LNCAP (cell line): ENCODE results near the gene PRR36.

ENCODE experiments used
- TF ChIP-seq, protein P1 (sequence below): fragments of 450-650 bp; IDR thresholded peaks from 2 replicates; pipeline ENCODE4 v1.5.1; 2017; ENCODE audit warnings: mild to moderate bottlenecking

Gene PRR36

DNA sequence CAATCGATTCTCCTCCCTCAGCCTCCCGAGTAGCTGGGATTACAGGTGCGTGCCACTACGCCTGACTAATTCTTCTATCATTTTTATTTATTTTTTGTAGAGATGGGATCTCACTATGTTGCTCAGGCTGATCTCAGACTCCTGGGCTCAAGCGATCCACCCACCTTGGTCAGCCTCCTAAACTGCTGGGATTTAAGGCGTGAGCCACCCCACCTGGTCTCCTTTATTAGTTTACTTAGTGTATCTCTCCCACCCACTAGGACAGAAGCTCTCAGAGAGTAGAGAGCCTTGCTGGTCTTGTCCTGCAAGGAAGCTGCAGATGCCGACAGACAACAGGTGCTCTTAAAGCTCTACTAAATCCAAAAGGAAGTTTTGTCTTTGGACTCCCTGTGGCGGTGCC is 11.6 kb upstream of the PRR36 start:
- TF ChIP-seq, protein P1, sequence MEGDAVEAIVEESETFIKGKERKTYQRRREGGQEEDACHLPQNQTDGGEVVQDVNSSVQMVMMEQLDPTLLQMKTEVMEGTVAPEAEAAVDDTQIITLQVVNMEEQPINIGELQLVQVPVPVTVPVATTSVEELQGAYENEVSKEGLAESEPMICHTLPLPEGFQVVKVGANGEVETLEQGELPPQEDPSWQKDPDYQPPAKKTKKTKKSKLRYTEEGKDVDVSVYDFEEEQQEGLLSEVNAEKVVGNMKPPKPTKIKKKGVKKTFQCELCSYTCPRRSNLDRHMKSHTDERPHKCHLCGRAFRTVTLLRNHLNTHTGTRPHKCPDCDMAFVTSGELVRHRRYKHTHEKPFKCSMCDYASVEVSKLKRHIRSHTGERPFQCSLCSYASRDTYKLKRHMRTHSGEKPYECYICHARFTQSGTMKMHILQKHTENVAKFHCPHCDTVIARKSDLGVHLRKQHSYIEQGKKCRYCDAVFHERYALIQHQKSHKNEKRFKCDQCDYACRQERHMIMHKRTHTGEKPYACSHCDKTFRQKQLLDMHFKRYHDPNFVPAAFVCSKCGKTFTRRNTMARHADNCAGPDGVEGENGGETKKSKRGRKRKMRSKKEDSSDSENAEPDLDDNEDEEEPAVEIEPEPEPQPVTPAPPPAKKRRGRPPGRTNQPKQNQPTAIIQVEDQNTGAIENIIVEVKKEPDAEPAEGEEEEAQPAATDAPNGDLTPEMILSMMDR: no peak

DNA sequence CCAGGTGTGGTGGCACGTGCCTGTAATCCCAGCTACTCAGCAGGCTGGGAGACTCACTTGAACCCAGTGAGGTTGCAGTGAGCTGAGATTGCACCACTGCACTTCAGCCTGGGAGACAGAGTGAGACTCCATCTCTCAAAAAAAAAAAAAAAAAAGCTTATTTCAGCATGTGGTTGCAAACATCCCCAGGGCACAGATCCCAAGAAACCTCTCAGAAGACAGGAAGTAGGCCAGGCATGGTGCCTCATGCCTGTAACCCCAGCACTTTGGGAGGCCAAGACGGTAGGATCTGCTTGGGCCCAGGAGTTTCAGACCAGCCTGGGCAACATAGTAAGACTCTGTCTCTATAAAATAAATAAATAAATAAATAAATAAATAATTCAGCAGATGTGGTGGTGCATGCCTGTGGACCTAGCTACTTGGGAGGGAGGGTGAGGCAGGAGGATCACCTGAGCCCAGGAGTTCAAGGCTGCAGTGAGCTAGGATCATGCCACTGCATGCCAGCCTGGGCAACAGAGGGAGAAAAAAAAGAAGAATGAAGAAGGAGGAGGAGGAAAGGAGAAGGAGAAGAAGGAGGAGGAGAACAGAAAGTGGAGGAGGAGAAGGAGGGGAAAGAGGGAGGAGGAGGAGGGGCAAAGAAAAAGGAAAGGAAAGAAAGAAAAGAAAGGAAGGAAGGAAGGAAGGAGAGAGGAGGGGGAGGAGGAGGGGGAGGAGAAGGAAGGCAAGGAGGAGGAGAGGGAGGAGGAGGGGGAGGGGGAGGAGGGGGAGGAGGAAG is 9.8 kb upstream of the PRR36 start:
- TF ChIP-seq, protein P1: no peak

DNA sequence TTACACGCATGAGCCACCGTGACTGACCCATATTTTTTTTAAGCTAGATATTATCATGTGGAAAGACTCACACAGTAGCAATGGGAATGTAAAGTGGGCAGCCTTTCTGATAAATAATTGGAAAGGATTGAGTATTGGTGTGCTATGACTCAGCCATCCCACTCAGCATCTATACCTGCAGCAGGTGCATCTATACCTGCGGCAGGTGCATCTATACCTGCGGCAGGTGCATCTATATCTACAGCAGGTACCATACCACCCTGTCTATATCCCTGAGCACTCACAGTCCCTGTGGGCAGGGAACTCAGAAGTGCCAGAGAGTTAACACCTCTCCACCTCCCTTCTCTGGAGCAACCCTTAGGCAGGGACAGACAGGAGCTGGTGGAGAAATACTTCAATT is 8.9 kb upstream of the PRR36 start:
- TF ChIP-seq, protein P1: no peak

DNA sequence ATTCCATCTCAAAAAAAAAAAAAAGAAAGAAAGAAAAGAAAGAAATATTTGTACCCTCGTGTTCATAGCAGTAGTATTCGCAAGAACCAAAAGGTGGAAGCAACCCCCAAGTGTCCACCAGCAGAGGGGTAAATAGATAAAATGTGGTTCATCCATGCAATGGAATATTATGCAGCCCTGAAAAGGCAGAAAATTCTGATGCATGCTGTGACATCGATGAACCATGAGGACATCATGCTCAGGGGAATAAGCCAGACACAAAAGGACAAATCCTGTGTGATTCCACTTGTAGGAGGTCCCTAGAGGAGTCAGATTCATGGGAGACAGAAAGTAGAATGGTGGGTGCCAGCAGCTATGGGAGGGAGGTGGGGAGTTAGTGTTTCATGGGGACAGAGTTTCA is 7.7 kb upstream of the PRR36 start:
- TF ChIP-seq, protein P1: no peak

DNA sequence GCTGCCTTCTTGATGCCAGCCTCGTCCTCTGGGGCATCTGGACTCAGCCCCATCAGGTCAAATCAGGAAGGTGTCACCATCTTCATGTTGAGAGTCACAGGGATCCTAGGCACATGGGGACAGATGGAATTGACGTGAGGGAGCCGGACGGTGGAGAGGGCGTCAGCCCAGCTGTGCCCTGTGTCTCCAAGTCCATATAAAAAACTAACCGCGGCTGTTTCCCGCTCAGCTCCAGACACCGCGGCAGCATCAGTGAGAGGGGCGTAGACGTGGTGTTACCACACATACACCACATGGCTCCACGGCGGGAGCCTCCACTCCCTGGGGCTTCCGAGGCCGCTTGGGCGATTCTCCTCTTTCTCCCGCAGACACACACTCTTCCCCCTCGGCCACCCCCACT is 5.6 kb upstream of the PRR36 start:
- TF ChIP-seq, protein P1: no peak

DNA sequence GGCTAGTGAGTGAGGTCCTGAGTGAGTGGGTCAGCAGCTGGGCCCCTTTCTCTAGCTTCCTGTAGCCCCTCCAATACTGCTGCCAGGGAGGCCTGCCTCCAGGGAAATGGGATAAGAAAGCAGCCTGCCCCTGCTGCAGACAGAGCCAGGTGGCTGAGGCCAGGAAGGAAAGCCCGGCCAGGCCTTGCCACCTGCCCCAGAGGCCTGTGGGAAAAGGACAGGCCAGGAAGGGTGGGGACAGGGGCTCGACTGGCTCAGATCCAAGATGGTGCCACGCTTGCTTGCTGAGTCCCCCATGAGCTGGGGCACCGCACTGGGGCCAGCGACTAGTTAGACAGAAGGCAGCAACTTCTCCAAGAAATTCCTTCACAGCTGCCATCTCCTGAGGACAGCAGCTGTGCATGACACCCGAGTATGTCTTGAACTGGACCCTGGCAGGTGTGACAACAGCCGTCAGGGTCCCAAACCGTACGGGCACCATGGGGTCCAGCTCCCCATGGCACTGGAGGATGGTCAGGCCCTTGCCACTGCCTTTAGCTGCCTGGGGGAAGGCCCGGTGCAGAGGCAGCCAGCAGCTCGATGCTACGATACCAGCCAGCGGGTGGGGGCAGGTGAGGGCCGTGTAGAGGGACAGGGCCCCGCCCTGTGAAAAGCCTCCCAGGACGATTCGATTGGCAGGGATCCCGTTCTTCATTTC is 5.1 kb upstream of the PRR36 start:
- TF ChIP-seq, protein P1: no peak

DNA sequence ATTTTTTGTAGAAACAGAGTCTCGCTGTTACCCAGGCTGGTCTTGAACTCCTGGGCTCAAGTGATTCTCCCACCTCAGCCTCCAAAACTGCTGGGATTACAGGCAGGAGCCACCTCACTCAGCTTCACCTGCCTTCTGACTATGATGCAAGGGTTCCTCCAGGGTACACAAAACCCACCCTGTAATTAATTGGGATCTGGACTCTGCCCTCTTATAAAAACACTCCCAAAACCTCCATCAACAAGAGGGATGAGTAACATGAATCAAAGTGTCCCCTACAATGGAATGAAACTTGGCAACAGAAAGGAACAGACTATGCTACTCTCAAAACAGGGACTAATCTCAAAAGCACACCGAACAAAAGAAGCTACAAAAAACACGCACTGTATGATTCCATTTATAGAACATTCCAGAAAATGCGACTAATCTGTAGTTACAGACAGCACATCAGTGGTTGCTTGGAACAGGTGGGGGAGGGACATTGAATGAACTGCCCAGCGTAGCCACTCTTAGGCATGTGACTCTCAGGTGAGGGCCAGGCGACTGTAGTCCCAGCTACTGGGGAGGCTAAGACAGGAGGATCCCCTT is 3.2 kb upstream of the PRR36 start:
- TF ChIP-seq, protein P1: no peak
